Kidney epithelial cell (primary cell): Measurements from ENCODE around the gene AXIN2. TPM values are rescaled to one million over a fixed set of nuclear protein-coding genes. Genes with fewer than 3 reads are reported as not detected.

ENCODE experiments used
- DNase-seq: peaks from one replicate; pipeline ENCODE4 v3.0.0-alpha.2; 2010; ENCODE audit warnings: low read depth
- H3K27me3 ChIP-seq: 2 replicates; pipeline ENCODE4 v1.6.0; 2011; ENCODE audit warnings: low read length; ENCODE audit not compliant: control insufficient read depth, insufficient read depth
- H3K36me3 ChIP-seq: 2 replicates; pipeline ENCODE4 v1.5.1; 2011; ENCODE audit warnings: low read length; ENCODE audit not compliant: control insufficient read depth, insufficient read depth
- H3K4me3 ChIP-seq: 2 replicates; pipeline ENCODE4 v1.5.1; 2011; ENCODE audit warnings: low read depth, mild to moderate bottlenecking, control low read depth, low read length
- CTCF ChIP-seq: IDR thresholded peaks from 2 replicates; pipeline ENCODE4 v1.5.1; 2011; ENCODE audit warnings: mild to moderate bottlenecking, moderate library complexity, low read length, control low read depth, inconsistent platforms; ENCODE audit not compliant: insufficient read depth, poor library complexity, severe bottlenecking
- total RNA-seq: library from RNA; depleted of rRNA; stranded (reverse); fragments of >200 nt; gene quantifications from 2 replicates; pipeline ENCODE4 v1.2.3, GENCODE V29; 2015

Gene AXIN2
- total RNA-seq, 1 donor from 2014 or later: 2.4 TPM

- H3K4me3 ChIP-seq: no peak overlapping the region
- TF ChIP-seq CTCF: no peak
- H3K27me3 ChIP-seq: no peaks in the 10 kb centered on the region
- no peak for DNase-seq
- no peaks in the 10 kb centered on the region for H3K36me3 ChIP-seq
Measured at GRCh38 chr17:65550075-65550662, 11.3 kb downstream of the AXIN2 start.

GRCh38 chr17:65548269-65548969, 13.0 kb downstream of the AXIN2 start:
- TF ChIP-seq CTCF: no peak
- Histone ChIP-seq H3K27me3 (no peaks in the 10 kb centered on the region), H3K4me3 (no peak overlapping the region), H3K36me3 (no peaks in the 10 kb centered on the region)
- no peak for DNase-seq

GRCh38 chr17:65547253-65547670, 14.2 kb downstream of the AXIN2 start:
- Histone ChIP-seq H3K4me3 (no peak overlapping the region), H3K36me3 (no peaks in the 10 kb centered on the region), H3K27me3 (no peaks in the 10 kb centered on the region)
- TF ChIP-seq CTCF: no peak
- DNase-seq: no peak

- no peaks in the 10 kb centered on the region for H3K27me3 ChIP-seq
- H3K36me3 ChIP-seq: no peaks in the 10 kb centered on the region
- DNase-seq: no peak
- H3K4me3 ChIP-seq: no peak overlapping the region
- no peak for TF ChIP-seq CTCF
Measured at GRCh38 chr17:65546579-65546978, 14.9 kb downstream of the AXIN2 start.

- TF ChIP-seq CTCF: no peak
- Histone ChIP-seq H3K36me3 (no peaks in the 10 kb centered on the region), H3K4me3 (no peak overlapping the region), H3K27me3 (no peaks in the 10 kb centered on the region)
- DNase-seq: no peak
Measured at GRCh38 chr17:65545705-65546523, 15.5 kb downstream of the AXIN2 start.
